Fibroblast of lung (primary cell): ENCODE data around the gene PIGA. TPM values are rescaled to one million over a fixed set of nuclear protein-coding genes. Genes with fewer than 3 reads are reported as not detected.

Source experiments
- DNase-seq, 2 donors: peaks; one replicate each; pipeline versions ENCODE4 v3.0.0 to v3.0.0-alpha.2; 2010; ENCODE audit warnings: low read depth in 2 of 2
- H2AFZ ChIP-seq: 2 replicates; pipeline ENCODE4 v1.5.1; 2012; ENCODE audit warnings: low read length, control low read depth, inconsistent platforms
- H3K27ac ChIP-seq: 2 replicates; pipeline ENCODE4 v1.5.1; 2011; ENCODE audit warnings: low read length, control low read depth; ENCODE audit not compliant: insufficient read depth
- H3K27me3 ChIP-seq: 2 replicates; pipeline ENCODE4 v1.5.1; 2011; ENCODE audit warnings: mild to moderate bottlenecking, low read length; ENCODE audit not compliant: control insufficient read depth, insufficient read depth
- H3K36me3 ChIP-seq: 2 replicates; pipeline ENCODE4 v1.5.1; 2011; ENCODE audit warnings: low read length; ENCODE audit not compliant: control insufficient read depth, insufficient read depth
- H3K4me1 ChIP-seq: 2 replicates; pipeline ENCODE4 v1.5.1; 2011; ENCODE audit warnings: low read length; ENCODE audit not compliant: control insufficient read depth, insufficient read depth; ENCODE audit errors: extremely low read depth
- H3K4me2 ChIP-seq: 2 replicates; pipeline ENCODE4 v1.5.1; 2011; ENCODE audit warnings: low read length, control low read depth; ENCODE audit not compliant: insufficient read depth; ENCODE audit errors: extremely low read depth
- H3K4me3 ChIP-seq, 4 experiments: fragments of 200-600 bp in 1 of 4; sonication (generic) in 1 of 4; replicated peaks in 1 of 4; 2 replicates each; pipeline ENCODE4 v1.5.1; 2011 to 2016; ENCODE audit warnings: low read length in 4 of 4, low read depth in 3 of 4, mild to moderate bottlenecking in 3 of 4, control low read depth in 2 of 4, inconsistent platforms in 1 of 4, mixed read lengths in 1 of 4; ENCODE audit not compliant: insufficient read depth in 1 of 4; ENCODE audit errors: control extremely low read depth in 1 of 4
- H3K79me2 ChIP-seq: 2 replicates; pipeline ENCODE4 v1.5.1; 2012; ENCODE audit warnings: mild to moderate bottlenecking, low read length, inconsistent platforms; ENCODE audit not compliant: control insufficient read depth, insufficient read depth
- H3K9ac ChIP-seq: 2 replicates; pipeline ENCODE4 v1.5.1; 2011; ENCODE audit warnings: mild to moderate bottlenecking, low read length, control low read depth; ENCODE audit not compliant: insufficient read depth
- H3K9me3 ChIP-seq: 2 replicates; pipeline ENCODE4 v1.5.1; 2012; ENCODE audit warnings: low read depth, low read length; ENCODE audit not compliant: control insufficient read depth, insufficient read depth
- H4K20me1 ChIP-seq: 2 replicates; pipeline ENCODE4 v1.5.1; 2011; ENCODE audit warnings: low read length; ENCODE audit not compliant: control insufficient read depth, insufficient read depth; ENCODE audit errors: extremely low read depth
- EZH2 ChIP-seq: IDR thresholded peaks from 2 replicates; pipeline ENCODE4 v1.5.1; 2012; ENCODE audit warnings: low read length, control low read depth, mild to moderate bottlenecking; ENCODE audit errors: missing control alignments
- polyA plus RNA-seq, 2 donors: library from polyadenylated mRNA; depleted of rRNA in 1 of 2; stranded (reverse) in 1 of 2; unstranded in 1 of 2; fragments of >200 nt; gene quantifications; 2 replicates each; pipeline ENCODE4 v1.2.1, GENCODE V29; 2011 to 2012; ENCODE audit warnings: missing spikeins in 1 of 2
- total RNA-seq: library from RNA; depleted of rRNA; stranded (reverse); fragments of >200 nt; gene quantifications from 2 replicates; pipeline ENCODE4 v1.2.1, GENCODE V29; 2014
- TF ChIP-seq, protein P1 (sequence below), 2 donors: IDR thresholded peaks in 1 of 2; conservative IDR thresholded peaks in 1 of 2; 1 replicate in 1 of 2; 2 replicates in 1 of 2; pipeline ENCODE4 v1.5.1; 2011 to 2012; ENCODE audit warnings: low read length in 2 of 2, control low read depth in 1 of 2, inconsistent platforms in 1 of 2, low read depth in 1 of 2, mild to moderate bottlenecking in 1 of 2

PIGA gene
- total and polyA plus RNA-seq, 2 donors (not counting 1 experiment from before 2014, with no cell fraction given) = 4.8 to 6.9 TPM

DNA sequence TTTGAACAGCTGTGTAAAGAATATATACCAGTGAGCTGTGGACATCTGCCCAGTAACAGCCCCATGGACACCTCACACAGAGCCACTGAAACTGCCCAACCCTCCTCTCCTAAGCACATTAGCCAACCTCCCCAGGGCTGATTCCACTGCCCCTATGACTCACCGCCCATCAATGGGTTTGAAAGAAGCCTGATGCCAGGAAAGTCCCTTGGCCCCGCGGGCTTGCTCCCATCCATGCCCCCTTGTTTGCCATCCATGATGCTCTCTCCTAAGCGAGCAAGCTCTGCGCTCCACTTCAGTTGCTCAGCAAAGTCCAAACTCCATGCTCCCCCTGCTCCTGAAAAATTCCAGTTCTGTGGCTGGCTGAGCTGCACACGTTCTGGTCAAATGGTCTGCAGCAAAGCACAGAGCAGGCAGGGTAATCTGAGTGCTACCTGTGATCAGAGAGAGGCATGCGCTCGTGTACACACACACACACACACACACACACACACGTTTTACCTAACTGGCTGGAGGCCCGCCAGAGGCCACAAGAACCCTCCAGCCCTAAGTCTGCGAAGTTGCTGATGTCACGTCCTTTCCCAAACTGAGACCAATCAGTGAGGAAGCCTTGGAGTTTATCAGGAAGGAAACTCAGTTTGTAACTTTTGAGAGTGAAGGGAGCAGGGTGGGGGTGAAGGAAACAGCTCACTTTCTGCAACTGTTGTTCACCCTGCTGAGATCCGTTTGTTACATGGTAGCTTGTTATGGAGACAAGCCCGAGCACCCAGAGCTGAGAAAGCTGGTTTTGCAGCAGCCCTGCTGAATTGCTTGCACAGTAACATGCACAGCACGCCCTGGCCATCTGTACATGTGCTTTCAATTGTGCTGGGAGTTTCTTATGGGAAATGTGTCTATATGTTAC lies 65.5 kb downstream of the PIGA start, which contains the start of gene ASB9:
TSS of gene ASB9 (minus strand) at position 466 of the 904 bp plus-strand sequence. CDS start at position 257, 209 bp downstream.
- Histone ChIP-seq H3K36me3 (no peaks in the 10 kb centered on the region), H2AFZ (no peak within 1 kb of the TSS), H3K4me1 (no peaks in the 10 kb centered on the region), H3K27me3 (no peaks in the 10 kb centered on the region), H3K79me2 (no peaks in the 10 kb centered on the region), H3K9ac (no peak within 1 kb of the TSS), H3K4me2 (no peak within 1 kb of the TSS), H4K20me1 (no peaks in the 10 kb centered on the region), H3K4me3 (no peak within 1 kb of the TSS), H3K27ac (no peak within 1 kb of the TSS), H3K9me3 (no peaks in the 10 kb centered on the region)
- peak; percentile 19 to 27 for DNase-seq
- no peak for TF ChIP-seq EZH2
- TF ChIP-seq, protein P1, sequence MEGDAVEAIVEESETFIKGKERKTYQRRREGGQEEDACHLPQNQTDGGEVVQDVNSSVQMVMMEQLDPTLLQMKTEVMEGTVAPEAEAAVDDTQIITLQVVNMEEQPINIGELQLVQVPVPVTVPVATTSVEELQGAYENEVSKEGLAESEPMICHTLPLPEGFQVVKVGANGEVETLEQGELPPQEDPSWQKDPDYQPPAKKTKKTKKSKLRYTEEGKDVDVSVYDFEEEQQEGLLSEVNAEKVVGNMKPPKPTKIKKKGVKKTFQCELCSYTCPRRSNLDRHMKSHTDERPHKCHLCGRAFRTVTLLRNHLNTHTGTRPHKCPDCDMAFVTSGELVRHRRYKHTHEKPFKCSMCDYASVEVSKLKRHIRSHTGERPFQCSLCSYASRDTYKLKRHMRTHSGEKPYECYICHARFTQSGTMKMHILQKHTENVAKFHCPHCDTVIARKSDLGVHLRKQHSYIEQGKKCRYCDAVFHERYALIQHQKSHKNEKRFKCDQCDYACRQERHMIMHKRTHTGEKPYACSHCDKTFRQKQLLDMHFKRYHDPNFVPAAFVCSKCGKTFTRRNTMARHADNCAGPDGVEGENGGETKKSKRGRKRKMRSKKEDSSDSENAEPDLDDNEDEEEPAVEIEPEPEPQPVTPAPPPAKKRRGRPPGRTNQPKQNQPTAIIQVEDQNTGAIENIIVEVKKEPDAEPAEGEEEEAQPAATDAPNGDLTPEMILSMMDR (conservative IDR thresholded peaks at IDR 0.05 in 1 of 2, IDR thresholded peaks at IDR 0.05 in 1 of 2; ENCODE audit: low read depth in 1 of 2, low read length in 2 of 2) = no peak

Other genes starting within 250 kb of the PIGA start
- 1.2 TPM in 1 of 2 replicates, not detected in the other for gene ASB9, start 65.4 kb downstream of the PIGA start, total RNA-seq
- 0.08 TPM in 1 of 2 replicates, not detected in the other for gene ASB9, start 65.4 kb downstream of the PIGA start, polyA plus RNA-seq
- gene ASB11, start 19.9 kb downstream of the PIGA start, total RNA-seq = not detected in 2 replicates
- not detected in 2 replicates for gene ASB11, start 19.9 kb downstream of the PIGA start, polyA plus RNA-seq
- gene VEGFD, start 48.9 kb upstream of the PIGA start, total RNA-seq = 2.0 and 2.1 TPM in 2 replicates
- gene VEGFD, start 48.9 kb upstream of the PIGA start, polyA plus RNA-seq = 5.3 and 7.9 TPM in 2 replicates
- 17.0 and 21.3 TPM in 2 replicates for gene PIR, start 157.8 kb upstream of the PIGA start, total RNA-seq
- 15.9 and 19.9 TPM in 2 replicates for gene PIR, start 157.8 kb upstream of the PIGA start, polyA plus RNA-seq
- not detected in 2 replicates for gene BMX, start 165.3 kb upstream of the PIGA start, total RNA-seq
- gene BMX, start 165.3 kb upstream of the PIGA start, polyA plus RNA-seq = not detected in 2 replicates